K562 (cell line): ENCODE data around the gene ENKUR. TPM values are rescaled to one million over a fixed set of nuclear protein-coding genes. Genes with fewer than 3 reads are reported as not detected.

ENCODE experiments used
- CREM ChIP-seq: IDR thresholded peaks from 2 replicates; pipeline ENCODE4 v1.6.1; 2014; ENCODE audit warnings: antibody characterized with exemption, low read depth
- FOSL1 ChIP-seq: fragments of 200-800 bp; sonication (Bioruptor generic); conservative IDR thresholded peaks from 2 replicates; pipeline ENCODE4 v1.6.1; 2016; ENCODE audit warnings: missing genetic modification characterization, missing compliant biosample characterization
- HDAC1 ChIP-seq, 2 experiments: fragments of 450-650 bp; IDR thresholded peaks; 2 replicates each; pipeline ENCODE4 v1.6.1; 2016 to 2017; ENCODE audit warnings: inconsistent platforms in 1 of 2, mild to moderate bottlenecking in 1 of 2, moderate library complexity in 1 of 2
- MGA ChIP-seq: fragments of 450-650 bp; IDR thresholded peaks from 2 replicates; pipeline ENCODE4 v1.6.1; 2016; ENCODE audit warnings: mild to moderate bottlenecking, moderate library complexity
- PHF20 ChIP-seq: fragments of 450-650 bp; IDR thresholded peaks from 2 replicates; pipeline ENCODE4 v1.6.1; 2018; ENCODE audit not compliant: partially characterized antibody
- PYGO2 ChIP-seq: fragments of 450-650 bp; IDR thresholded peaks from 2 replicates; pipeline ENCODE4 v1.6.1; 2016; ENCODE audit warnings: mild to moderate bottlenecking, missing genetic modification characterization, moderate library complexity, missing compliant biosample characterization
- RBFOX2 ChIP-seq: fragments of 200-400 bp; formaldehyde crosslinking; IDR thresholded peaks from 2 replicates; pipeline ENCODE4 v1.6.1; 2017; ENCODE audit warnings: low read depth, mild to moderate bottlenecking, low read length, moderate library complexity
- SIN3B ChIP-seq: fragments of 450-650 bp; IDR thresholded peaks from 2 replicates; pipeline ENCODE4 v1.6.1; 2017; ENCODE audit warnings: low read depth, mild to moderate bottlenecking, moderate library complexity
- STAG1 ChIP-seq: sonication (generic); formaldehyde crosslinking; IDR thresholded peaks from 2 replicates; pipeline ENCODE4 v1.5.0; 2020; ENCODE audit warnings: missing genetic modification reagents, borderline replicate concordance
- STAT5A ChIP-seq: IDR thresholded peaks from 2 replicates; pipeline ENCODE4 v1.6.1; 2012; ENCODE audit warnings: low read length, inconsistent platforms, borderline replicate concordance
- ZNF12 ChIP-seq: sonication (generic); formaldehyde crosslinking; IDR thresholded peaks from 2 replicates; pipeline ENCODE4 v1.4.0; 2020; ENCODE audit warnings: mild to moderate bottlenecking, missing genetic modification reagents
- ZNF263 ChIP-seq: sonication (generic); formaldehyde crosslinking; IDR thresholded peaks from 2 replicates; pipeline ENCODE4 v1.8.0; 2022; ENCODE audit warnings: mild to moderate bottlenecking, missing genetic modification reagents, borderline replicate concordance
- ZNF444 ChIP-seq: fragments of 250-450 bp; sonication (Bioruptor Pico); IDR thresholded peaks from 2 replicates; pipeline ENCODE4 v1.4.0; 2020; ENCODE audit warnings: mild to moderate bottlenecking, moderate library complexity
- ZNF639 ChIP-seq, 2 experiments: fragments of 200-800 bp in 1 of 2; sonication (Bioruptor generic) in 1 of 2; sonication (generic) in 1 of 2; formaldehyde crosslinking in 1 of 2; IDR thresholded peaks in 1 of 2; conservative IDR thresholded peaks in 1 of 2; 2 replicates each; pipeline versions ENCODE4 v1.5.0 to v1.6.1; 2016 to 2020; ENCODE audit warnings: missing compliant biosample characterization in 1 of 2, missing genetic modification characterization in 1 of 2, missing genetic modification reagents in 1 of 2
- polyA plus RNA-seq, 8 experiments: library from polyadenylated mRNA; depleted of rRNA in 4 of 8; stranded (reverse) in 5 of 8; unstranded in 3 of 8; fragments of >200 nt; fragmentation: Nextera tagmentation in 2 of 8; fragmentation: Illumina TruSeq in 1 of 8; extraction: Ambion mirVana in 2 of 8; extraction: Trizol in 1 of 8; gene quantifications; 2 replicates each; pipeline versions ENCODE4 v1.2.1 to v1.2.3, GENCODE V29; 2011 to 2014; ENCODE audit warnings: inconsistent platforms in 1 of 8, missing spikeins in 1 of 8
- total RNA-seq, 7 experiments: library from RNA; depleted of rRNA in 6 of 7; stranded (reverse); fragments of >200 nt in 6 of 7; fragmentation: Illumina TruSeq in 2 of 7; extraction: Trizol in 2 of 7; gene quantifications; 2 replicates each; pipeline versions ENCODE4 v1.2.1 to v1.2.3, GENCODE V29; 2011 to 2021; ENCODE audit warnings: low replicate concordance in 1 of 7

ENKUR gene
- total and polyA plus RNA-seq, 9 of the 15 experiments (the other 6 are each of a cell fraction or from before 2014, with no cell fraction given), result 0.06 to 0.46 (median 0.20) TPM

- TF ChIP-seq ZNF639 (CRISPR knock-in tag; conservative IDR thresholded peaks at IDR 0.05 in 1 of 2, IDR thresholded peaks at IDR 0.05 in 1 of 2) (0 out of 4 replicates have a peak, but pooled peaks of 1 of the 2 experiments have one; percentile 22), CREM (no peak), ZNF444 (CRISPR knock-in tag) (no peak), RBFOX2 (peak; percentile 44), STAG1 (CRISPR knock-in tag) (no peak), PYGO2 (tag) (no peak), MGA (peak; percentile 85), FOSL1 (tag) (no peak), PHF20 (peak; percentile 51), ZNF12 (CRISPR knock-in tag) (no peak), ZNF263 (CRISPR knock-in tag) (no peak), HDAC1 (IDR thresholded peaks at IDR 0.05) (peak in 1 of 2 experiments; percentile 60; a peak in 1 of 4 replicates), STAT5A (no peak), SIN3B (peak; percentile 52; the same call in 1 of the 2 replicates)
These were observed 63.0 kb downstream of the ENKUR start (continued) for GRCh38 chr10:24952707-24953645.
